Neural progenitor cell (in vitro differentiated cells): ENCODE measurements around the gene ARPP21. TPM values are rescaled to one million over a fixed set of nuclear protein-coding genes. Genes with fewer than 3 reads are reported as not detected.
A peak's percentile ranks its signal among the peaks of the same experiment; 100 is the strongest.

Source experiments
- DNase-seq: peaks from one replicate; pipeline ENCODE4 v3.0.0-alpha.2; 2016; ENCODE audit warnings: low spot score
- H2AFZ ChIP-seq: fragments of 200-600 bp; sonication (generic); replicated peaks from 2 replicates; pipeline ENCODE4 v1.6.1; 2016; ENCODE audit warnings: antibody characterized with exemption
- H3F3A ChIP-seq: fragments of 200-600 bp; sonication (generic); 2 replicates; pipeline ENCODE4 v1.6.1; 2016; ENCODE audit warnings: antibody characterized with exemption, low read depth
- H3K27ac ChIP-seq: fragments of 200-600 bp; sonication (generic); 2 replicates; pipeline ENCODE4 v1.5.1; 2016; ENCODE audit warnings: mild to moderate bottlenecking
- H3K27me3 ChIP-seq: fragments of 200-600 bp; sonication (generic); 2 replicates; pipeline ENCODE4 v1.6.1; 2016; ENCODE audit warnings: mild to moderate bottlenecking, moderate library complexity
- H3K36me3 ChIP-seq: fragments of 200-600 bp; sonication (generic); 2 replicates; pipeline ENCODE4 v1.5.1; 2016
- H3K4me1 ChIP-seq: fragments of 200-600 bp; sonication (generic); 2 replicates; pipeline ENCODE4 v1.6.1; 2016; ENCODE audit warnings: mixed run types
- H3K4me2 ChIP-seq: fragments of 200-600 bp; sonication (generic); 2 replicates; pipeline ENCODE4 v1.6.1; 2016
- H3K4me3 ChIP-seq: fragments of 200-600 bp; sonication (generic); 2 replicates; pipeline ENCODE4 v1.5.1; 2016
- H3K79me2 ChIP-seq: fragments of 200-600 bp; sonication (generic); 2 replicates; pipeline ENCODE4 v1.6.1; 2016; ENCODE audit warnings: low read depth
- H3K9ac ChIP-seq: fragments of 200-600 bp; sonication (generic); 2 replicates; pipeline ENCODE4 v1.6.1; 2016
- H3K9me3 ChIP-seq: fragments of 200-600 bp; sonication (generic); 2 replicates; pipeline ENCODE4 v1.5.1; 2016; ENCODE audit warnings: low read depth
- H4K20me1 ChIP-seq: fragments of 200-600 bp; sonication (generic); 2 replicates; pipeline ENCODE4 v1.6.1; 2016; ENCODE audit warnings: low read depth
- H3K27ac Mint-ChIP-seq: 3 replicates; pipeline ENCODE4 v1.8.0; 2021; ENCODE audit warnings: mixed read lengths
- H3K27me3 Mint-ChIP-seq: 2 replicates; pipeline ENCODE4 v1.8.0; 2022; ENCODE audit warnings: low read depth, mild to moderate bottlenecking, inconsistent platforms, moderate library complexity, mixed read lengths; ENCODE audit not compliant: insufficient read depth
- H3K36me3 Mint-ChIP-seq: 3 replicates; pipeline ENCODE4 v1.8.0; 2021; ENCODE audit warnings: mixed read lengths
- H3K4me1 Mint-ChIP-seq: 3 replicates; pipeline ENCODE4 v1.8.0; 2021; ENCODE audit warnings: mixed read lengths
- H3K4me3 Mint-ChIP-seq: 3 replicates; pipeline ENCODE4 v1.8.0; 2021; ENCODE audit warnings: mild to moderate bottlenecking, moderate library complexity, mixed read lengths
- H3K9me3 Mint-ChIP-seq: 3 replicates; pipeline ENCODE4 v1.8.0; 2020; ENCODE audit warnings: mixed read lengths
- CTCF ChIP-seq: fragments of 200-600 bp; sonication (generic); IDR thresholded peaks from 2 replicates; pipeline ENCODE4 v1.5.1; 2017; ENCODE audit warnings: antibody characterized with exemption, mild to moderate bottlenecking
- EZH2 ChIP-seq: fragments of 200-600 bp; sonication (generic); IDR thresholded peaks from 2 replicates; pipeline ENCODE4 v1.6.1; 2017; ENCODE audit warnings: antibody characterized with exemption, mild to moderate bottlenecking, moderate library complexity
- EZH2phosphoT487 ChIP-seq: fragments of 200-600 bp; sonication (generic); IDR thresholded peaks from 2 replicates; pipeline ENCODE4 v1.6.1; 2017; ENCODE audit warnings: antibody characterized with exemption
- total RNA-seq: library from RNA; depleted of rRNA; stranded (reverse); fragments of >200 nt; gene quantifications from 2 replicates; pipeline ENCODE4 v1.2.3, GENCODE V29; 2015; ENCODE audit warnings: low replicate concordance

The ARPP21 gene
- total RNA-seq, result 0.19 TPM in 1 of 2 replicates, not detected in the other

DNA sequence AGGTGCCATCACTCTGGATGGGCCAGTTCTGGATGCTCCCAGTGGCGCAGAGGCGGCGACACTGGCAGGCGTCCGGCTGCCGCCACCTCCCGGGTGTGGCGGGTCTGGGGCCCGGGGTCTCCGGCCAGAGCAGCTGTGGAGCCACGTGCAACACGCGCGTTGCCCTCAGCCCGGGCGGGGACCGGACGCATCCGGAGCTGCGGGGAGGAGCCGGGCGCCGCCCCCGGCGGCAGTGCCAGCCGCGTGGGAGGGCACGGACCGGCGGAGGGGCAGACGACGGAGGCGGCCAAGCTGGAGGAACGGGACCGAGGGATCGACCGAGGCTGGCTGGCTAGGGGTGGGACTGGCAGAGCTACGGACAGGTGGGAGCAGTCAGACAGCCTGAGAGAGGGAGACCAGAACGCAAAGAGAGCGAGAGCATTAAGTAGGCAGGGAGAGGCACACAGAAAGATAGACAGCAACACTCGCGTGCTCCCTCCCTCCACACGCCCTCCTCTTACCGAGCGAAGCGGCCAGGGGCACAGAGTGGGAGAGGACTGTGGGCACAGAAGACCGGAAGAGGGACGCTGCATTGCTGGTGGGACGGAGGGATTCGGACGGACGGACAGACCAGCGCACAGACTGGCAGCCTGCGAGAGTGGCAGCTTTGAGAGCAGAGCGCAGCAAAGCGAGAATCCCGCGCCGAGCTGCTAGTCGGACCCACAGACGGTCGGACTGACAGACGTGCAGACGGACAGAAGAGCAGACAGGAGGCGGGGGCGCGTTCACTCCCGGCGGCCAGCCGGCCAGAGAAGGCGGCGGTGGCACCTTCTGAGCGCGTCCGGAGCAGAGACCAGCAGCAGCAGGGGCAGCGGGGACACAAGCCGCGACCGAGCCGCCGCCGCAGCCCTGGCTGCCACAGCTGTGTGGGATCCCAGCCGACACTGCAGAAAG is at the start of gene ARPP21:
ARPP21 (plus strand) TSS at position 272 of the 933 bp plus-strand sequence. CDS start 42,227 bp downstream, outside the sequence.
- peak; percentile 61 for TF ChIP-seq EZH2
- no peak for TF ChIP-seq EZH2phosphoT487
- TF ChIP-seq CTCF, result no peak
- Mint-ChIP-seq H3K27me3 (peaks cover 30% of the 10 kb centered on the region), H3K4me1 (peaks cover 8% of the 10 kb centered on the region), H3K4me3 (peak within 1 kb of the TSS; percentile 96), H3K9me3 (peaks cover 2% of the 10 kb centered on the region), H3K36me3 (no peaks in the 10 kb centered on the region), H3K27ac (peak within 1 kb of the TSS; percentile 79)
- H3K9ac ChIP-seq, result no peak within 1 kb of the TSS
- H3K27ac ChIP-seq, result no peak within 1 kb of the TSS
- DNase-seq, result peak; percentile 70
- H3K36me3 ChIP-seq, result no peaks in the 10 kb centered on the region
- H3K79me2 ChIP-seq, result no peaks in the 10 kb centered on the region
- H3K27me3 ChIP-seq, result peaks cover 72% of the 10 kb centered on the region
- H3K4me3 ChIP-seq, result peak within 1 kb of the TSS; percentile 58
- H3K9me3 ChIP-seq, result no peaks in the 10 kb centered on the region
- peak within 1 kb of the TSS; percentile 95 for H2AFZ ChIP-seq
- peak within 1 kb of the TSS; percentile 92 for H3K4me2 ChIP-seq
- H3F3A ChIP-seq, result no peaks in the 10 kb centered on the region
- no peaks in the 10 kb centered on the region for H3K4me1 ChIP-seq
- no peaks in the 10 kb centered on the region for H4K20me1 ChIP-seq

- Histone ChIP-seq H3K27ac (no peak overlapping the region), H2AFZ (no peak overlapping the region), H3K79me2 (no peaks in the 10 kb centered on the region), H3K9ac (no peak overlapping the region), H3F3A (peaks cover 11% of the 10 kb centered on the region), H3K9me3 (no peaks in the 10 kb centered on the region), H3K4me1 (peaks cover 20% of the 10 kb centered on the region), H3K36me3 (no peaks in the 10 kb centered on the region), H3K27me3 (no peaks in the 10 kb centered on the region), H4K20me1 (no peaks in the 10 kb centered on the region), H3K4me3 (no peak overlapping the region), H3K4me2 (no peak overlapping the region)
- H3K36me3 Mint-ChIP-seq, result no peaks in the 10 kb centered on the region
- H3K27ac Mint-ChIP-seq, result no peak overlapping the region
- H3K9me3 Mint-ChIP-seq, result peaks cover 8% of the 10 kb centered on the region
- no peak for DNase-seq
- TF ChIP-seq EZH2phosphoT487 (no peak), CTCF (no peak), EZH2 (no peak)
- no peak overlapping the region for H3K4me3 Mint-ChIP-seq
- H3K4me1 Mint-ChIP-seq, result peaks cover 9% of the 10 kb centered on the region
- no peaks in the 10 kb centered on the region for H3K27me3 Mint-ChIP-seq
Observed at GRCh38 chr3:35592589-35593295, 46.6 kb upstream of the ARPP21 start.

DNA sequence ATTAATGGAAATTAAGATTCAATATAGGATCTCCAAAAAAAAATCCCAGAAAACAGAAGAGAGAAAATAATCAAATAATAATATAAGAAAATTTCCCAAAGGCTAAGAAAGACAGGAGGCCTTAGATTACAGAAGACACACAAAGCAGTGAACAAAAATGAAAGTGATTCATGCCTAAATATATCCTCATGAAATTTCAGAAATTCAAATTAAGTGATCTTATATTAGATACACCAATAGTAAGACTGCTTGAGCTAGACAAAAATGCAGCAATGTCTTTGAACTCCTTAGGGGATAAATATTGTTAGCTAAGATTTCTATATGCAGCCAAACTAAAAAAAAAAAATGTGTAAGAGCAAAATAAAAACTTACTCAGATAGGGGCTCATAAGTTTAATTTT is 44.6 kb upstream of the ARPP21 start:
- no peak overlapping the region for H2AFZ ChIP-seq
- H3K79me2 ChIP-seq, result no peaks in the 10 kb centered on the region
- TF ChIP-seq EZH2, result no peak
- no peak for TF ChIP-seq CTCF
- no peak for TF ChIP-seq EZH2phosphoT487
- H3K4me1 ChIP-seq, result peaks cover 30% of the 10 kb centered on the region
- no peak overlapping the region for H3K27ac Mint-ChIP-seq
- no peak overlapping the region for H3K27ac ChIP-seq
- no peak overlapping the region for H3K4me3 Mint-ChIP-seq
- peaks cover 9% of the 10 kb centered on the region for H3K4me1 Mint-ChIP-seq
- H3K36me3 ChIP-seq, result no peaks in the 10 kb centered on the region
- H3K9me3 Mint-ChIP-seq, result peaks cover 2% of the 10 kb centered on the region
- H3K4me3 ChIP-seq, result no peak overlapping the region
- no peaks in the 10 kb centered on the region for H3K27me3 ChIP-seq
- H3K9me3 ChIP-seq, result no peaks in the 10 kb centered on the region
- no peaks in the 10 kb centered on the region for H3K36me3 Mint-ChIP-seq
- H3K4me2 ChIP-seq, result no peak overlapping the region
- H3K27me3 Mint-ChIP-seq, result no peaks in the 10 kb centered on the region
- H3K9ac ChIP-seq, result no peak overlapping the region
- H3F3A ChIP-seq, result peaks cover 11% of the 10 kb centered on the region
- DNase-seq, result no peak
- H4K20me1 ChIP-seq, result no peaks in the 10 kb centered on the region
